ENCODE data around the gene ARHGAP42.

Gene ARHGAP42

GRCh38 chr11:100902454-100903141, 215.5 kb downstream of the ARHGAP42 start:
- DNase-seq (ENCODE audit: insufficient read length, low spot score) = no peak
- no peak for FAIRE-seq

GRCh38 chr11:100903284-100903683, 216.2 kb downstream of the ARHGAP42 start:
- no peak for FAIRE-seq
- DNase-seq (ENCODE audit: insufficient read length, low spot score) = no peak

- no peak for FAIRE-seq
- DNase-seq (ENCODE audit: insufficient read length, low spot score) = no peak
Measured at GRCh38 chr11:100905684-100906083, 218.6 kb downstream of the ARHGAP42 start.

GRCh38 chr11:100908746-100909145, 221.7 kb downstream of the ARHGAP42 start:
- DNase-seq (ENCODE audit: insufficient read length, low spot score) (no peak), FAIRE-seq (no peak)

GRCh38 chr11:100910808-100911207, 223.7 kb downstream of the ARHGAP42 start:
- no peak for FAIRE-seq
- DNase-seq (ENCODE audit: insufficient read length, low spot score) = no peak

GRCh38 chr11:100914415-100915110, 227.5 kb downstream of the ARHGAP42 start:
- FAIRE-seq (no peak), DNase-seq (ENCODE audit: insufficient read length, low spot score) (no peak)

- FAIRE-seq = no peak
- no peak for DNase-seq (ENCODE audit: insufficient read length, low spot score)
Measured at GRCh38 chr11:100918551-100919500, 231.7 kb downstream of the ARHGAP42 start.

- no peak for DNase-seq (ENCODE audit: insufficient read length, low spot score)
- FAIRE-seq = no peak
Measured at GRCh38 chr11:100920593-100920992, 233.5 kb downstream of the ARHGAP42 start.

GRCh38 chr11:100922121-100922520, 235.0 kb downstream of the ARHGAP42 start:
- no peak for FAIRE-seq
- DNase-seq (ENCODE audit: insufficient read length, low spot score) = no peak

- DNase-seq (ENCODE audit: insufficient read length, low spot score) = no peak
- FAIRE-seq = no peak
Measured at GRCh38 chr11:100923555-100923954, 236.5 kb downstream of the ARHGAP42 start.

GRCh38 chr11:100925935-100926334, 238.8 kb downstream of the ARHGAP42 start:
- no peak for DNase-seq (ENCODE audit: insufficient read length, low spot score)
- FAIRE-seq = peak; percentile 81

GRCh38 chr11:100927579-100927978, 240.5 kb downstream of the ARHGAP42 start:
- DNase-seq (ENCODE audit: insufficient read length, low spot score) (no peak), FAIRE-seq (no peak)

- FAIRE-seq (no peak), DNase-seq (ENCODE audit: insufficient read length, low spot score) (no peak)
Measured at GRCh38 chr11:100928426-100928825, 241.3 kb downstream of the ARHGAP42 start.

- DNase-seq (ENCODE audit: insufficient read length, low spot score) (no peak), FAIRE-seq (peak; percentile 55)
Measured at GRCh38 chr11:100929377-100929776, 242.3 kb downstream of the ARHGAP42 start.

GRCh38 chr11:100930185-100930778, 243.2 kb downstream of the ARHGAP42 start:
- DNase-seq (ENCODE audit: insufficient read length, low spot score) (no peak), FAIRE-seq (peak; percentile 91)

- DNase-seq (ENCODE audit: insufficient read length, low spot score) (no peak), FAIRE-seq (no peak)
Measured at GRCh38 chr11:100932474-100933100, 245.5 kb downstream of the ARHGAP42 start.

- FAIRE-seq (no peak), DNase-seq (ENCODE audit: insufficient read length, low spot score) (no peak)
Measured at GRCh38 chr11:100936781-100937180, 249.7 kb downstream of the ARHGAP42 start.

- DNase-seq (ENCODE audit: insufficient read length, low spot score) (no peak), FAIRE-seq (no peak)
Measured at GRCh38 chr11:100939571-100939970, 252.5 kb downstream of the ARHGAP42 start.

GRCh38 chr11:100940111-100940510, 253.0 kb downstream of the ARHGAP42 start:
- FAIRE-seq (no peak), DNase-seq (ENCODE audit: insufficient read length, low spot score) (no peak)

- DNase-seq (ENCODE audit: insufficient read length, low spot score) (no peak), FAIRE-seq (no peak)
Measured at GRCh38 chr11:100941033-100941432, 253.9 kb downstream of the ARHGAP42 start.
